Measurements from ENCODE around the gene ACCSL. TPM values are rescaled to one million over a fixed set of nuclear protein-coding genes. Genes with fewer than 3 reads are reported as not detected.

Gene ACCSL
- total RNA-seq = not detected in 2 replicates

GRCh38 chr11:44047931-44048431 is at the start of gene ACCSL:
TSS of gene ACCSL (plus strand) at chr11:44047981. CDS start at chr11:44048037, 56 bp downstream.
- no peak for DNase-seq (ENCODE audit: low read depth in 2 of 2)

- DNase-seq (ENCODE audit: low read depth in 2 of 2) = no peak
Measured at GRCh38 chr11:43998308-43998707, 49.5 kb upstream of the ACCSL start.

GRCh38 chr11:44000731-44001130 is 47.0 kb upstream of the ACCSL start:
- no peak for DNase-seq (ENCODE audit: low read depth in 2 of 2)

GRCh38 chr11:44002191-44003093 is 45.3 kb upstream of the ACCSL start:
- DNase-seq (ENCODE audit: low read depth in 2 of 2) = no peak

- no peak for DNase-seq (ENCODE audit: low read depth in 2 of 2)
Measured at GRCh38 chr11:44003736-44004451, 43.9 kb upstream of the ACCSL start.

GRCh38 chr11:44004452-44005062 is 43.2 kb upstream of the ACCSL start:
- DNase-seq (ENCODE audit: low read depth in 2 of 2) = no peak

GRCh38 chr11:44005063-44005701 is 42.6 kb upstream of the ACCSL start:
- no peak for DNase-seq (ENCODE audit: low read depth in 2 of 2)

GRCh38 chr11:44005956-44006355 is 41.8 kb upstream of the ACCSL start:
- no peak for DNase-seq (ENCODE audit: low read depth in 2 of 2)

GRCh38 chr11:44006917-44007361 is 40.8 kb upstream of the ACCSL start:
- no peak for DNase-seq (ENCODE audit: low read depth in 2 of 2)

- DNase-seq (ENCODE audit: low read depth in 2 of 2) = no peak
Measured at GRCh38 chr11:44007481-44008087, 40.2 kb upstream of the ACCSL start.

GRCh38 chr11:44008088-44008501 is 39.7 kb upstream of the ACCSL start:
- DNase-seq (ENCODE audit: low read depth in 2 of 2) = no peak

- no peak for DNase-seq (ENCODE audit: low read depth in 2 of 2)
Measured at GRCh38 chr11:44008698-44009097, 39.1 kb upstream of the ACCSL start.

- no peak for DNase-seq (ENCODE audit: low read depth in 2 of 2)
Measured at GRCh38 chr11:44010789-44011251, 37.0 kb upstream of the ACCSL start.

GRCh38 chr11:44011797-44012196 is 36.0 kb upstream of the ACCSL start:
- DNase-seq (ENCODE audit: low read depth in 2 of 2) = no peak

- no peak for DNase-seq (ENCODE audit: low read depth in 2 of 2)
Measured at GRCh38 chr11:44014968-44015623, 32.7 kb upstream of the ACCSL start.

GRCh38 chr11:44015624-44016007 is 32.2 kb upstream of the ACCSL start:
- no peak for DNase-seq (ENCODE audit: low read depth in 2 of 2)

GRCh38 chr11:44016131-44016530 is 31.6 kb upstream of the ACCSL start:
- no peak for DNase-seq (ENCODE audit: low read depth in 2 of 2)

- DNase-seq (ENCODE audit: low read depth in 2 of 2) = no peak
Measured at GRCh38 chr11:44016546-44017442, 31.0 kb upstream of the ACCSL start.

GRCh38 chr11:44017443-44018126 is 30.2 kb upstream of the ACCSL start:
- DNase-seq (ENCODE audit: low read depth in 2 of 2) = no peak

All from dermis microvascular lymphatic vessel endothelial cell (primary cell).